ENCODE results near the gene KDM2B.
A peak's percentile ranks its signal among the peaks of the same experiment; 100 is the strongest.

The KDM2B gene

GRCh38 chr12:121568971-121569751 is 11.7 kb downstream of the KDM2B start:
- Histone ChIP-seq H3K36me3 (ENCODE audit: insufficient read depth, low read length) (peaks cover 17% of the 10 kb centered on the region), H3K4me3 (ENCODE audit: low read length) (no peak overlapping the region), H3K27me3 (ENCODE audit: insufficient read depth, low read length) (no peaks in the 10 kb centered on the region), H3K9me3 (ENCODE audit: low read length) (peaks cover 2% of the 10 kb centered on the region), H2AFZ (ENCODE audit: low read depth, low read length) (no peak overlapping the region), H3K4me1 (ENCODE audit: insufficient read depth, low read length) (no peaks in the 10 kb centered on the region)

- no peaks in the 10 kb centered on the region for H3K27me3 ChIP-seq (ENCODE audit: insufficient read depth, low read length)
- H3K4me1 ChIP-seq (ENCODE audit: insufficient read depth, low read length): no peaks in the 10 kb centered on the region
- H2AFZ ChIP-seq (ENCODE audit: low read depth, low read length): no peak overlapping the region
- peaks cover 13% of the 10 kb centered on the region for H3K36me3 ChIP-seq (ENCODE audit: insufficient read depth, low read length)
- no peak overlapping the region for H3K4me3 ChIP-seq (ENCODE audit: low read length)
- H3K9me3 ChIP-seq (ENCODE audit: low read length): peaks cover 2% of the 10 kb centered on the region
Measured at GRCh38 chr12:121568518-121568917, 12.3 kb downstream of the KDM2B start.

DNA sequence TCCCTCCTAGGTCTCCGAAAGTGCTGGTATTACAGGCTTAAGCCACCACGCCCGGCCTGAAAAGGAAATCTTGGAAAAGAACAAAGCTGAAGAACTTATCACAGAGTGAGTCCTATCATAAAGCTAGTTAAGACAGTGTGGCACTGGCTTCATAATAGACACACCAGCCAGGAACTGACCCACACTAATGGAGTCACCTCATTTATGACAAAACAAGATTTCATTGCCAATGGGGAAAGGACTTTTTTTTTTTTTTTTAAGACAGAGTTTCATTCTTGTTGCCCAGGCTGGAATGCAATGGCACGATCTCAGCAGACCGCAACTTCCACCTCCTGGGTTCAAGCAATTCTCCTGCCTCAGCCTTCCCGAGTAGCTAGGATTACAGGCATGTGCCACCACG is 15.7 kb downstream of the KDM2B start:
- Histone ChIP-seq H3K27me3 (ENCODE audit: insufficient read depth, low read length) (no peaks in the 10 kb centered on the region), H3K4me1 (ENCODE audit: insufficient read depth, low read length) (no peaks in the 10 kb centered on the region), H3K36me3 (ENCODE audit: insufficient read depth, low read length) (no peaks in the 10 kb centered on the region), H3K4me3 (ENCODE audit: low read length) (no peak overlapping the region), H3K9me3 (ENCODE audit: low read length) (peaks cover 2% of the 10 kb centered on the region), H2AFZ (ENCODE audit: low read depth, low read length) (no peak overlapping the region)

DNA sequence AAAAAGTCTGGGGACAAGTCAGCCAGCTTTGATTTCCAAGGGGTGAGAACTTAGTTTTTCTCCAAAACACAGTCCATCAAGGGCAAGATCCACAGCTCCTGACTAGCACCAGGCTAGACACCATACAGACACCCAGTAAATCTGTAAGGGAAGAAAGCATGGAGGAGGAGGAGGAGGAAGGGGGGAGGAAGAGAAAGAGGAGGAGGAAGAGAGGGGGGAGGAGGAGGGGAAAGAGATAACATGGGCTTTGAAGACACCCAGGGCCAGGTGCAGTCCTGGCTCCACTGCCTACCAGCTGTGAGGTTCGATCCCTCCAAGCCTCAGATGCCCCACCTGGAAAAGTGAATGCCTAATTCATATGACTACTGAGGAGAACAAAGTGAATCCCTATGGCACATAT is 18.3 kb downstream of the KDM2B start:
- no peak overlapping the region for H3K4me3 ChIP-seq (ENCODE audit: low read length)
- no peaks in the 10 kb centered on the region for H3K36me3 ChIP-seq (ENCODE audit: insufficient read depth, low read length)
- no peak overlapping the region for H2AFZ ChIP-seq (ENCODE audit: low read depth, low read length)
- peaks cover 2% of the 10 kb centered on the region for H3K9me3 ChIP-seq (ENCODE audit: low read length)
- no peaks in the 10 kb centered on the region for H3K4me1 ChIP-seq (ENCODE audit: insufficient read depth, low read length)
- no peaks in the 10 kb centered on the region for H3K27me3 ChIP-seq (ENCODE audit: insufficient read depth, low read length)

- Histone ChIP-seq H3K36me3 (ENCODE audit: insufficient read depth, low read length) (no peaks in the 10 kb centered on the region), H3K4me1 (ENCODE audit: insufficient read depth, low read length) (no peaks in the 10 kb centered on the region), H2AFZ (ENCODE audit: low read depth, low read length) (no peak overlapping the region), H3K27me3 (ENCODE audit: insufficient read depth, low read length) (no peaks in the 10 kb centered on the region), H3K4me3 (ENCODE audit: low read length) (no peak overlapping the region), H3K9me3 (ENCODE audit: low read length) (no peaks in the 10 kb centered on the region)
Measured at GRCh38 chr12:121561009-121561395, 19.8 kb downstream of the KDM2B start.

- H2AFZ ChIP-seq (ENCODE audit: low read depth, low read length): no peak overlapping the region
- no peak overlapping the region for H3K4me3 ChIP-seq (ENCODE audit: low read length)
- no peaks in the 10 kb centered on the region for H3K9me3 ChIP-seq (ENCODE audit: low read length)
- no peaks in the 10 kb centered on the region for H3K36me3 ChIP-seq (ENCODE audit: insufficient read depth, low read length)
- no peaks in the 10 kb centered on the region for H3K27me3 ChIP-seq (ENCODE audit: insufficient read depth, low read length)
- H3K4me1 ChIP-seq (ENCODE audit: insufficient read depth, low read length): no peaks in the 10 kb centered on the region
Measured at GRCh38 chr12:121560392-121561008, 20.3 kb downstream of the KDM2B start.

DNA sequence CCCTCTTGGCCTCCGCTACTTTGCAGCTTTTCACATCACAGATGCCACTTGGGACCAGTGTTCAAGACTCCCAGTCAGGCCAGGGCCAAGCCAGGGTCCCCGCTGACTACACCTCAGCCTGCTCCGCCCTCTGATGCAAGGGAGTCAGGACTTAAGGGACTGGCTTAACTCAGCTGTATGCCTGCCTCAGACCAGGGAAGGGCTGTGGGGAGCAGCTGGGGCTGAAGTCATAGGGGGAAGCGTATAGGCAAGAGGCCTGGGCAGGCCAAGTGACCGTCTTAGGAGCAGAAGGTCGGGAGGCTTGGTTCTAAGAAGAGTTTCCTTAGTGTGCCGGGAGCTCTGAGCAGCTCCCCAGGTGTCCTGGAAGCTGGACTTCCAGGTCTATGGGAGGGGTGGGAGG is 21.9 kb downstream of the KDM2B start:
- Histone ChIP-seq H2AFZ (ENCODE audit: low read depth, low read length) (no peak overlapping the region), H3K4me1 (ENCODE audit: insufficient read depth, low read length) (no peaks in the 10 kb centered on the region), H3K9me3 (ENCODE audit: low read length) (no peaks in the 10 kb centered on the region), H3K36me3 (ENCODE audit: insufficient read depth, low read length) (no peaks in the 10 kb centered on the region), H3K4me3 (ENCODE audit: low read length) (no peak overlapping the region), H3K27me3 (ENCODE audit: insufficient read depth, low read length) (no peaks in the 10 kb centered on the region)

DNA sequence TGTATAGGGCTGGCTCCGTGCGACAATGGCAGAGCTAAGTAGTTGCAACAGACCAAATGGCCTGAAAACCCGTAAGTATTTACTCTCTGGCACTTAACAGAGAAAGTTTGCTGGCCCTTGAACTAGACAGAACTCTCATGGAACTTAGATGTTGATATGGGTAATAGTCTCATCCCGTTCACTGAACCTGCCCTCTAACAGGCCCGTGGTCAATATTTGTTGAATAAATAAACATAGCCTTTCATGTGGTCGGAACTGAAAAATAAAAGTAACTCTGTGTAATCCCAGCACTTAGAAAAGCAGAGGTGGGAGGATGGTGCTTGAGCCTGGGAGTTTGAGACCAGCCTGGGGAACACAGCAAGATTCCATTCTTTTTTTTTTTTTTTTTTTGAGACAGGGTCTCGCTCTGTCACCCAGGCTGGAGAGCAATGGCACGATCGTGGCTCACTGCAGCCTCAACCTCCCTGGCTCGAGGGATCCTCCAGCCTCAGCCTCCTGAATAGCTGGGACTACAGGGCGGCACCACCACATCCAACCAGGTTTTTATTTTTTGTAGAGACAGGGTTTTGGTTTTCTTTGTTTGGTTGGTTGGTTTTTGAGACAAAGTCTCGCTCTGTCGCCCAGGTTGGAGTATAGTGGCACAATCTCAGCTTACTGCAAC is 29.7 kb downstream of the KDM2B start:
- Histone ChIP-seq H3K4me3 (ENCODE audit: low read length) (no peak overlapping the region), H3K9me3 (ENCODE audit: low read length) (no peaks in the 10 kb centered on the region), H2AFZ (ENCODE audit: low read depth, low read length) (no peak overlapping the region), H3K36me3 (ENCODE audit: insufficient read depth, low read length) (no peaks in the 10 kb centered on the region), H3K4me1 (ENCODE audit: insufficient read depth, low read length) (peaks cover 13% of the 10 kb centered on the region), H3K27me3 (ENCODE audit: insufficient read depth, low read length) (no peaks in the 10 kb centered on the region)

DNA sequence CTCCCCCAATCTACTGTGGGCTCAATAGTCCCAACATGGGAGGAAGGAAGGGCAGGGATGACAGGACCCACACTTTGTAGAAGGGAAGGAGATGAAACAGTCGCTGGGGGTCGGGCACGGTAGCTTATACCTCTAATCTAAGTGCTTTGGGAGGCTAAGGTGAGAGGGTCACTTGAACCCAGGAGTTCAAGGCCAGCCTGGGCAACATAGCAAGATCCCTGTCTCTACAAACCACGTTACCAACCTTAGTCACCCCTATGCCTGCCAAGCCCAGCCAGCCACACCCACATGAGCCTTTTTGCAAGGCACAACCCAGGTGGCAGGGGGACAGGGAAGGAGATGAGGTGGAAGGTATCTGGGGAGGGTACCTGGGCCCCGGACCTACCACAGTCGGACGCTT is 31.7 kb downstream of the KDM2B start:
- Histone ChIP-seq H2AFZ (ENCODE audit: low read depth, low read length) (no peak overlapping the region), H3K36me3 (ENCODE audit: insufficient read depth, low read length) (no peaks in the 10 kb centered on the region), H3K4me3 (ENCODE audit: low read length) (no peak overlapping the region), H3K4me1 (ENCODE audit: insufficient read depth, low read length) (peaks cover 21% of the 10 kb centered on the region), H3K27me3 (ENCODE audit: insufficient read depth, low read length) (no peaks in the 10 kb centered on the region), H3K9me3 (ENCODE audit: low read length) (no peaks in the 10 kb centered on the region)

- no peak overlapping the region for H3K4me3 ChIP-seq (ENCODE audit: low read length)
- no peak overlapping the region for H2AFZ ChIP-seq (ENCODE audit: low read depth, low read length)
- no peaks in the 10 kb centered on the region for H3K36me3 ChIP-seq (ENCODE audit: insufficient read depth, low read length)
- H3K27me3 ChIP-seq (ENCODE audit: insufficient read depth, low read length): no peaks in the 10 kb centered on the region
- H3K4me1 ChIP-seq (ENCODE audit: insufficient read depth, low read length): peaks cover 21% of the 10 kb centered on the region
- H3K9me3 ChIP-seq (ENCODE audit: low read length): no peaks in the 10 kb centered on the region
Measured at GRCh38 chr12:121545480-121545879, 35.3 kb downstream of the KDM2B start.

DNA sequence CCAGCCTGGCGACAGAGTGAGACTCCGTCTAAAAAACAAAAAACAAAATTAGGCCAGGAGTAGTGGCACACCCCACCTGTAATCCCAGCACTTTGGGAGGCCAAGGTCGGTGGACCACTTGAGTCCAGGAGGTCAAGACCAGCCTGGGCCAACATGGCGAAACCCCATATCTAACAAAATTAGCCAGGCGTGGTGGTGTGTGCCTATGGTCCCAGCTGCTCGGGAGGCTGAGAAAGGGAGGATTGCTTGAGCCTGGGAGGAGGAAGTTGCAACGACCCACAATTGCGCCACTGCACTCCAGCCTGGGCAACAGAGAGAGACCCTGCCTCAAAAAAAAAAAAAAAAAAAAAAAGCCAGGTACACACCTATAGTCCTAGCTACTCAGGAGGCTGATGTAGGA is 37.0 kb downstream of the KDM2B start:
- Histone ChIP-seq H3K27me3 (ENCODE audit: insufficient read depth, low read length) (no peaks in the 10 kb centered on the region), H3K4me1 (ENCODE audit: insufficient read depth, low read length) (peaks cover 21% of the 10 kb centered on the region), H2AFZ (ENCODE audit: low read depth, low read length) (no peak overlapping the region), H3K4me3 (ENCODE audit: low read length) (no peak overlapping the region), H3K9me3 (ENCODE audit: low read length) (no peaks in the 10 kb centered on the region), H3K36me3 (ENCODE audit: insufficient read depth, low read length) (no peaks in the 10 kb centered on the region)

DNA sequence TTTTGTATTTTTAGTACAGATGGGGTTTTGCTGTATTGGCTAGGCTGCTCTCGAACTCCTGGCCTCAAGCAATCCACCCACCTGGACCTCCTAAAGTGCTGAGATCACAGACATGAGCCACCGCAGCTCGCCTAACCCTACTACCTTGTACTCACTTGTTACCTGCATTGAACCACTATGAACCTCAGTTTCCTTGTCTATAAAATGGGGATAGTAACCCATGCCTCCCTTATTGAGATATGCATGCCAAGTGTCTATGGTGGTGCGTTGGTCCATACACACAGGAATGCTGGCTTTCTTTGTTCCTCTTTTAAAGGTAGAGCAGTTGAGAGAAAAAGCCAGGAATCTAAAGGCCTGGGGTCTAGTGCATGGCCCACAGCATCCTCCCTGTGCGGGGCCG is 40.9 kb downstream of the KDM2B start:
- no peak overlapping the region for H2AFZ ChIP-seq (ENCODE audit: low read depth, low read length)
- H3K4me1 ChIP-seq (ENCODE audit: insufficient read depth, low read length): peaks cover 27% of the 10 kb centered on the region
- H3K27me3 ChIP-seq (ENCODE audit: insufficient read depth, low read length): no peaks in the 10 kb centered on the region
- no peaks in the 10 kb centered on the region for H3K9me3 ChIP-seq (ENCODE audit: low read length)
- H3K36me3 ChIP-seq (ENCODE audit: insufficient read depth, low read length): no peaks in the 10 kb centered on the region
- no peak overlapping the region for H3K4me3 ChIP-seq (ENCODE audit: low read length)

GRCh38 chr12:121538699-121539061 is 42.1 kb downstream of the KDM2B start:
- H3K4me3 ChIP-seq (ENCODE audit: low read length): peak overlapping the region; percentile 55
- H3K4me1 ChIP-seq (ENCODE audit: insufficient read depth, low read length): peaks cover 34% of the 10 kb centered on the region
- H3K36me3 ChIP-seq (ENCODE audit: insufficient read depth, low read length): peaks cover 5% of the 10 kb centered on the region
- no peaks in the 10 kb centered on the region for H3K27me3 ChIP-seq (ENCODE audit: insufficient read depth, low read length)
- no peaks in the 10 kb centered on the region for H3K9me3 ChIP-seq (ENCODE audit: low read length)
- no peak overlapping the region for H2AFZ ChIP-seq (ENCODE audit: low read depth, low read length)
